ENCODE results near the gene SDK1.

SDK1 gene, protein sequence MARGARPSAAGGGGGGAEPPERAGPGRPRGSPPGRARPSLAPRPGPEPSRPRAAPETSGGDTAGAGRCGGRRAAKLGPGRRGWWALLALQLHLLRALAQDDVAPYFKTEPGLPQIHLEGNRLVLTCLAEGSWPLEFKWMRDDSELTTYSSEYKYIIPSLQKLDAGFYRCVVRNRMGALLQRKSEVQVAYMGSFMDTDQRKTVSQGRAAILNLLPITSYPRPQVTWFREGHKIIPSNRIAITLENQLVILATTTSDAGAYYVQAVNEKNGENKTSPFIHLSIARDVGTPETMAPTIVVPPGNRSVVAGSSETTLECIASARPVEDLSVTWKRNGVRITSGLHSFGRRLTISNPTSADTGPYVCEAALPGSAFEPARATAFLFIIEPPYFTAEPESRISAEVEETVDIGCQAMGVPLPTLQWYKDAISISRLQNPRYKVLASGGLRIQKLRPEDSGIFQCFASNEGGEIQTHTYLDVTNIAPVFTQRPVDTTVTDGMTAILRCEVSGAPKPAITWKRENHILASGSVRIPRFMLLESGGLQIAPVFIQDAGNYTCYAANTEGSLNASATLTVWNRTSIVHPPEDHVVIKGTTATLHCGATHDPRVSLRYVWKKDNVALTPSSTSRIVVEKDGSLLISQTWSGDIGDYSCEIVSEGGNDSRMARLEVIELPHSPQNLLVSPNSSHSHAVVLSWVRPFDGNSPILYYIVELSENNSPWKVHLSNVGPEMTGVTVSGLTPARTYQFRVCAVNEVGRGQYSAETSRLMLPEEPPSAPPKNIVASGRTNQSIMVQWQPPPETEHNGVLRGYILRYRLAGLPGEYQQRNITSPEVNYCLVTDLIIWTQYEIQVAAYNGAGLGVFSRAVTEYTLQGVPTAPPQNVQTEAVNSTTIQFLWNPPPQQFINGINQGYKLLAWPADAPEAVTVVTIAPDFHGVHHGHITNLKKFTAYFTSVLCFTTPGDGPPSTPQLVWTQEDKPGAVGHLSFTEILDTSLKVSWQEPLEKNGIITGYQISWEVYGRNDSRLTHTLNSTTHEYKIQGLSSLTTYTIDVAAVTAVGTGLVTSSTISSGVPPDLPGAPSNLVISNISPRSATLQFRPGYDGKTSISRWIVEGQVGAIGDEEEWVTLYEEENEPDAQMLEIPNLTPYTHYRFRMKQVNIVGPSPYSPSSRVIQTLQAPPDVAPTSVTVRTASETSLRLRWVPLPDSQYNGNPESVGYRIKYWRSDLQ (N-terminal part only)

GRCh38 chr7:3300651-3301448 lies at the start of gene SDK1:
TSS of gene SDK1 (plus strand) at chr7:3301252. CDS start at chr7:3301587, 335 bp downstream.
- DNase-seq (ENCODE audit: low read depth) = peak; percentile 5

DNA sequence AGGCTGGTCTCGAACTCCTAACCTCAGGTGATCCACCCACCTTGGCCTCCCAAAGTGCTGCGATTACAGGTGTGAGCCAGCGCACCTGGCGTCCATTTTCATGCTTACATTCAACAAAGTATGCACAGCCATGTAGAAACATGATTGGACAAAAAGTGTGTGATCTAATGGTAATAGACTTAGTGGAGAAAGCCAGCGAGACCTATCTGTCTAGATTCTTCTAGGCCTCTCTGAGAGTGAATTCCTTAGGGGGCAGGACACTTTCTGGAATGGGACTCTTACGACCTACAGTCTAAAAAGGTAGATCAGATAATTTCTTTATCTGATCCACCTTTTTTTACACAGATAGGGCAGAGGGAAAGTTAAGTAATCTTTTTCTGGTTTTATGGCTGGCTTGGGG lies 46.3 kb upstream of the SDK1 start:
- DNase-seq (ENCODE audit: low read depth) = no peak

DNA sequence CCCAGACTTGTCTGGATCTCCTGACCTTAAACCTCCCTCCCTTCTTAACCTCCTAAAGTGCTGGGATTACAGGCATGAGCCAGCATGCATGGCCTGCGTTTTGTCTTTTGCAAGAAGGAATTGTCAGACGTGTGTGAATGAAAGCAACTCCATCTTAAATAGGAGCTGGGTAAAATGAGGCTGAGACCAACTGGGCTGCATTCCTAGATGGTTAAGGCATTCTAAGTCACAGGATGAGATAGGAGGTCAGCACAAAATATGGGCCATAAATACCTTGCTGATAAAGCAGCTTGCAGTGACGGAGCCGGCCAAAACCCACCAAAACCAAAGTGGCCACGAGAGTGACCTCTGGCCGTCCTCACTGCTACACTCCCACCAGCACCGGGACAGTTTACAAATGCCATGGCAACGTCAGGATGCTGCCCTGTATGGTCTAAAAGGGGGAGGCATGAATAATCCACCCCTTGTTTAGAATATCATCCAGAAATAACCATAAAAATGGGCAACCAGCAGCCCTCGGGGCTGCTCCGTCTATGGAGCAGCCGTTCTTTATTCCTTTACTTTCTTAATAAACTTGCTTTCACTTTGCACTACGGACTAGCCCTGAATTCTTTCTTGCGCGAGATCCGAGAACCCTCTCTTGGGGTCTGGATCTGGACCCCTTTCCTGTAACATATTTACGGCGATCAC lies 41.2 kb upstream of the SDK1 start:
- no peak for DNase-seq (ENCODE audit: low read depth)

GRCh38 chr7:3260401-3260715 lies 40.7 kb upstream of the SDK1 start:
- no peak for DNase-seq (ENCODE audit: low read depth)

GRCh38 chr7:3264693-3265339 lies 36.2 kb upstream of the SDK1 start:
- no peak for DNase-seq (ENCODE audit: low read depth)

DNA sequence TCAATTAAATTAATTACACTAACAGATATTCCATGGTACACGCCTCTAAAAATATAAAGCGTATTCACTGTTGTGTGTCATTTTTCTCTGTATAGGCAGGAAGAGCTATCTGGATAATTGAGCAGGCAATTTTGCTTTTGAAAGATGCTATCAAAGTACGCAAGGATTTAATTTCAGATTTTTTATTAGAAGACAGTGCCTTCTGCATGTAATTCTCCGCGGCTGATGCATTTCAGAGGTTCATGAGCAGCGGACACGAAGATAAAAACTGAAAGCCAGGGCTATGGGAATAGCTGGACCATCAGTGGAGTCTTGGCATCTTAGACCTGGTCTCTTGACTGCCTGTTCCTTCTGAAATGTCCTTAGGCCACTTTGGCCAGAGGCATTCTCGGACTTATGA lies 35.7 kb upstream of the SDK1 start:
- DNase-seq (ENCODE audit: low read depth) = no peak

GRCh38 chr7:3266240-3266639 lies 34.8 kb upstream of the SDK1 start:
- DNase-seq (ENCODE audit: low read depth) = no peak

- DNase-seq (ENCODE audit: low read depth) = peak; percentile 85
Measured at GRCh38 chr7:3267966-3268690, 32.9 kb upstream of the SDK1 start.

DNA sequence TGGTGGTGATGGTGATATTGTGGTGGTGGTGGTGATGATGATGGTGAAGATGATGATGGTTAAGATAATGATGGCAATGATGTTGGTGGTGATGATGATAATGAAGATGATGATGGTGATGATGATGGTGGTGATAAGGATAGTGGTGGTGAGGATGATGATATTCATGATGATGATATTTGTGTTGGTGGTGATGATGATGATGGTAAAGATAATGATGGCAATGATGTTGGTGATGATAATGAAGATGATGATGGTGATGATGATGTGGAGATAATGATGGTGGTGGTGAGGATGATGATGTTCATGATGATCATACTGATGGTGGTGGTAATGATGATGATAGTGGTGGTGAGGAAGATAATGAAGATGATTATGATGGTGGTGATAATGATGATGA lies 30.7 kb upstream of the SDK1 start:
- DNase-seq (ENCODE audit: low read depth) = no peak

GRCh38 chr7:3271298-3271697 lies 29.8 kb upstream of the SDK1 start:
- DNase-seq (ENCODE audit: low read depth) = no peak

GRCh38 chr7:3272691-3273141 lies 28.3 kb upstream of the SDK1 start:
- DNase-seq (ENCODE audit: low read depth) = peak; percentile 63

DNA sequence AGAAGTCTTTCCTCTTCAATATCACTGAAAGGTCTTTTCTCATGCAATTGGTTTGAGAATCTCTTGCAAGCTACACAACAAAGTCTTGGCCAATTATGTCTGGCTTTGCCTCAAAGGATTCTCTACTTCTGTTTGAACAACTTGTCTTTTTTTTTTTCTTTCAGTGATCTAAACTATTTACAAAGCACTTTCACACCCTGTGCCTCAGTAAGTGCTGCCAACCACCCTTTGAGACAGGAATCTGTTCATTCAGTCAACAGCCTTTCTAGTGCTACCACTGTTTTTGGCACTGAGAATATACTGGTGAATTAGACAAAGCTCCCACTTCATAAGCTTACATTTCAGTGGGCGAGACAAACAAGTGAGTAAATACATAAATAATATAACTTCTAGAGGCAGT lies 26.9 kb upstream of the SDK1 start:
- no peak for DNase-seq (ENCODE audit: low read depth)

DNA sequence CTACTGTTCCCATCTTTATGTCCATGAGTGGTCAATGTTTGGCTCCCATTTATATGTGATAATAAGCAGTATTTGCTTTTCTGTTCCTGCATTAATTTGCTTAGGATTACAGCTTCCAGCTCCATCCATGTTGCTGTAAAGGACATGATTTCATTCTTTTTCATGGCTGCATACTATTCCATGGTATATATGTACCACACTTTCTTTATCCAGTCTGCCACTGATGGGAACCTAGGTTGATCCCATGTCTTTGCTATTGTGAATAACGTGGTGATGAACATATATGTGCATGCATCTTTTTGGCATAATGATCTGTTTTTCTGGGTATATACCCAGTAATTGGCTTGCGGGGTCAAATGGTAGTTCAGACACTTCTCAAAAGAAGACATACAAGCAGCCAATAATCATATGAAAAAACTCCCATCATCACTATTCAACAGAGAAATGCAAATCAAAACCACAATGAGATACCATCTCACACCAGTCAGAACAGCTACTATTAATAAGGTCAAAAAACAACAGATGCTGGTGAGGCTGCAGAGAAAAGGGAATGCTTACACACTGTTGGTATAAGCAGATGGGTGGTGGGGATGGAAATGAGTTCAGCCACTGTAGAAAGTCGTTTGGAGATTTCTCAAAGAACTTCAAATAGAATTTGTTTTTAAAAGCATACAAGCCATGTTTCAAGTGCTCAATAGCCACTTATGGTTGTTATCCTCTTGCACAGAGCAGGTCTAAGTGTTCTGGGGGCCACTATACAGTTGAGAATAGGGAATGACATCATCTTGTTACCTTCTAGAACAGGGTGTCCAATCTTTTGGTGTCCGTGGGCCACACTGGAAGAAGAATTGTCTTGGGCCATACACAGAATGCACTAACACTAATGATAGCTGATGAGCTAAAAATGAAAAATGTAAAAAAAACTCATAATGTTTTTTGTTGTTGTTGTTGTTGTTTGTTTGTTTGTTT lies 23.2 kb upstream of the SDK1 start:
- DNase-seq (ENCODE audit: low read depth) = no peak

- DNase-seq (ENCODE audit: low read depth) = no peak
Measured at GRCh38 chr7:3279147-3279818, 21.8 kb upstream of the SDK1 start.

DNA sequence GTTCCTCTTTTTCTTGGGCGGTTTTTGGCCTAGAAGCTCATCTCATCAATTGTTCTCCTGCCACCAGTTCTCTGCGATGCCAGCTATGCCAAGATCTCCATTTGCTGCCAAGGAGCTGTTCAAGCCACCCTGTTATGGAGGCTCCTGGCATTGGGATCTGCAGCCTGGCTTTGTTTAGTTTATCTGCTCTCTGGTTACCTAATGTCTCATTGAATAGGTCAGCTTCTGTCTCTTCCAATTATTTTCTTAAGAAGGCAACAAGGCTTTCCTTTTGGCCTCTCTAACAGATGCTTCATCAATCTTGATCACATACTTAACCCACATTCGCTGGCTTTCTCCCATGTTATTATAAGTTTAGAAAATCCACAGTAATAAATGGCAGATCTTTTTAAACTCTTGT lies 20.6 kb upstream of the SDK1 start:
- no peak for DNase-seq (ENCODE audit: low read depth)

DNA sequence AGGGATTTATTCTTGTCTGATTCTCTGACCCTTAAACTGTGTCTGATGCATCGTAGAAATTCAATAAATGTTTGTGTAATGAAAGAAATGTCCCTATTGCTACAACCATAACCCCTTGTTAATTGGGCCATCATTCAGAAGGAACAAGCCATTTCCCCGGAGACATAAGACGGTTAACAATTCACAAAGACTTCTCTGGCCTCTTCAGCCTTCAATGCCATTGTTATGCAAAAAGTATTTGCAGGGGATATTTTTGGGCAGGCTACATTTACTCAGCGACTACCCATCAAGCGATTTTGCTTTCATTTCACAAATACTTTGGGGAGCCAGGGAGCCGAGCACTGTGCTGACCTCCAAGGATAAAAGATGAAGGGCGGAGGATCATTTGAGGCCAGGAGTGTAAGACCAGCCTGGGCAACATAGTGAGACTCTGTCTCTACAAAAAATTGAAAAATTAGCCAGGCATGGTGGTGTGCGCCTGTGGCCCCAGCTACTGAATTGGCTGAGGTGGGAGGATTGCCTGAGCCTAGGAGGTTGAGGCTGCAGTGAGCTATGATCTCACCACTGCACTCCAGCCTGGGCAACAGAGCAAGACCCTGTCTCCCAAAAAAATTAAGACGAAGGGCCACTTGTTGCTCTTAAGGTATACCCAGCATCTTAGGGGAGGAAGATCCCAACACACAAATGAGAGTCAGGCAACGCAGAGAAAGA lies 20.0 kb upstream of the SDK1 start:
- DNase-seq (ENCODE audit: low read depth) = no peak

DNA sequence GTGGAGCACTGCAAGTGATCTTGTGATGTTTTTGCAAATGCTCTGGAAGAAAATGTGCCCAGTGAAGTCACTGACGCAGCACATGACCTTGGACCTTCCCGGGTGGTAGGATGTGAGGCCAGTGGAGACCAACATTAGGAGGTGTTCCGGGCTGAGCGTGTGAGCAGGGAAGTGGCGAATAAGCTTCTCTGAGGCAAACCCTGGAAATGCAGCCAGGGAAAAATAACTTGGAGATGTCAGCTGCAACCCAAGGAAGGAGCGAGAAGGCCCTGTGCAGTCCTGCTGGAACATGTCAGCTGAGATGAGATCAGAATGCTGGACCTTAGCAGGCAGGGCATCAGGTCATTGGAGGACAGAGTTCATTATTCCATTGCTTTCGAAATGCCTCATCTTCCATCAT lies 18.6 kb upstream of the SDK1 start:
- DNase-seq (ENCODE audit: low read depth) = no peak

All from HS-5 (cell line).